K562 (cell line): ENCODE data around the gene DNAH1. TPM values are rescaled to one million over a fixed set of nuclear protein-coding genes. Genes with fewer than 3 reads are reported as not detected.

Experiments
- ATAC-seq: fragments of 200-7000 bp; cut with Tn5 transposase; 3 replicates; pipeline ENCODE4 v1.9.1; 2020; ENCODE audit warnings: moderate library complexity
- BruUV-seq: library from RNA; stranded (reverse); fragments of 400-500 nt; replicated peaks from 2 replicates; lab custom pipeline; 2021; lab: Mats Ljungman, UMichigan
- CTCF ChIA-PET: fragments of 300-600 bp; formaldehyde crosslinking; extraction: SDS; loops from one replicate; lab custom pipeline; 2021; ENCODE audit warnings: low intra/inter-chr PET ratio; lab: Yijun Ruan, JAX
- POLR2A ChIA-PET: fragments of 300-600, 350-650 bp; sonication (Branson Sonifier 250); formaldehyde crosslinking; extraction: SDS; loops from one replicate; lab custom pipeline; 2021; ENCODE audit warnings: antibody characterized with exemption, inconsistent platforms; lab: Yijun Ruan, JAX
- DNase-seq, 4 experiments: peaks; one replicate each; pipeline versions ENCODE4 v3.0.0 to v3.0.0-alpha.2; 2011 to 2018; ENCODE audit warnings: low spot score in 3 of 4, mixed read lengths in 3 of 4; ENCODE audit errors: extremely low read depth in 1 of 4
- FAIRE-seq: peaks from 2 replicates; lab custom pipeline; 2011; peaks lifted over from hg19 to GRCh38; lab: Jason Lieb, UNC
- H2AFZ ChIP-seq: 2 replicates; pipeline ENCODE4 v1.6.0; 2011; ENCODE audit warnings: low read depth, low read length, control low read depth, inconsistent platforms
- H3K27ac ChIP-seq: fragments of 200-600 bp; 3 replicates; pipeline ENCODE4 v1.8.0; 2011; ENCODE audit warnings: low read depth, mild to moderate bottlenecking, control low read depth, inconsistent platforms, low read length, moderate library complexity, mixed read lengths; ENCODE audit errors: extremely low read depth
- H3K27me3 ChIP-seq, 2 experiments: fragments of 300-600 bp in 1 of 2; 2 replicates in 1 of 2; 3 replicates in 1 of 2; pipeline versions ENCODE4 v1.6.0 to v1.8.0; 2011; ENCODE audit warnings: inconsistent platforms in 2 of 2, low read length in 2 of 2, mild to moderate bottlenecking in 1 of 2, mixed read lengths in 1 of 2, moderate library complexity in 1 of 2; ENCODE audit not compliant: control insufficient read depth in 2 of 2, insufficient read depth in 2 of 2
- H3K36me3 ChIP-seq: fragments of 300-600 bp; 3 replicates; pipeline ENCODE4 v1.8.0; 2011; ENCODE audit warnings: mild to moderate bottlenecking, low read length, inconsistent platforms; ENCODE audit not compliant: control insufficient read depth, insufficient read depth
- H3K4me1 ChIP-seq, 2 experiments: fragments of 200-600 bp in 1 of 2; replicated peaks in 1 of 2; 2 replicates in 1 of 2; 3 replicates in 1 of 2; pipeline versions ENCODE4 v1.5.1 to v1.8.0; 2011; ENCODE audit warnings: inconsistent platforms in 2 of 2, low read length in 2 of 2, mild to moderate bottlenecking in 1 of 2, mixed read lengths in 1 of 2, moderate library complexity in 1 of 2; ENCODE audit not compliant: control insufficient read depth in 2 of 2, insufficient read depth in 2 of 2
- H3K4me2 ChIP-seq: 2 replicates; pipeline ENCODE4 v1.6.1; 2011; ENCODE audit warnings: low read length, control low read depth, inconsistent platforms, mixed read lengths; ENCODE audit not compliant: insufficient read depth
- H3K4me3 ChIP-seq: fragments of 200-600 bp; sonication (generic), shearing (Covaris generic); 2 replicates; pipeline ENCODE4 v1.5.1; 2016; ENCODE audit warnings: control low read depth, inconsistent platforms
- H3K79me2 ChIP-seq: fragments of 200-600 bp; 3 replicates; pipeline ENCODE4 v1.8.0; 2011; ENCODE audit warnings: low read length, inconsistent platforms; ENCODE audit not compliant: control insufficient read depth, insufficient read depth
- H3K9ac ChIP-seq, 2 experiments: 2 replicates each; pipeline versions ENCODE4 v1.6.0 to v1.6.1; 2011; ENCODE audit warnings: low read depth in 2 of 2, low read length in 2 of 2, control low read depth in 1 of 2, inconsistent platforms in 1 of 2, mild to moderate bottlenecking in 1 of 2, mixed read lengths in 1 of 2; ENCODE audit not compliant: insufficient read depth in 1 of 2
- H3K9me1 ChIP-seq: one replicate; pipeline ENCODE4 v1.6.0; 2011; ENCODE audit warnings: inconsistent platforms, mild to moderate bottlenecking, low read length, moderate library complexity; ENCODE audit not compliant: control insufficient read depth, insufficient read depth
- H3K9me3 ChIP-seq: replicated peaks from 2 replicates; pipeline ENCODE4 v1.5.1; 2011; ENCODE audit warnings: low read depth, low read length, inconsistent platforms; ENCODE audit not compliant: control insufficient read depth, insufficient read depth
- H4K20me1 ChIP-seq: replicated peaks from 2 replicates; pipeline ENCODE4 v1.6.1; 2011; ENCODE audit warnings: low read length, inconsistent platforms, mixed read lengths; ENCODE audit not compliant: control insufficient read depth, insufficient read depth
- CBX2 ChIP-seq: fragments of 200-600 bp; sonication (generic); IDR thresholded peaks from one replicate; pipeline ENCODE4 v1.6.1; 2012; ENCODE audit warnings: mild to moderate bottlenecking, low read length, inconsistent platforms; ENCODE audit not compliant: insufficient read depth, poor library complexity, severe bottlenecking
- CREB1 ChIP-seq, 2 experiments: sonication (generic) in 1 of 2; formaldehyde crosslinking in 1 of 2; IDR thresholded peaks; 2 replicates each; pipeline versions ENCODE4 v1.6.1 to v1.8.0; 2012 to 2022; ENCODE audit warnings: inconsistent platforms in 1 of 2, mild to moderate bottlenecking in 1 of 2, missing genetic modification reagents in 1 of 2, moderate library complexity in 1 of 2
- EWSR1 ChIP-seq: fragments of 450-650 bp; IDR thresholded peaks from 2 replicates; pipeline ENCODE4 v1.6.1; 2018; ENCODE audit warnings: borderline replicate concordance, mild to moderate bottlenecking, low read depth, moderate library complexity; ENCODE audit not compliant: partially characterized antibody
- HNRNPLL ChIP-seq: fragments of 200-400 bp; formaldehyde crosslinking; IDR thresholded peaks from 2 replicates; pipeline ENCODE4 v1.6.1; 2017; ENCODE audit warnings: low read length, low read depth, mild to moderate bottlenecking; ENCODE audit not compliant: poor library complexity, severe bottlenecking
- MXI1 ChIP-seq: IDR thresholded peaks from 2 replicates; pipeline ENCODE4 v1.6.1; 2011; ENCODE audit warnings: low read depth, mild to moderate bottlenecking, improper control_type of control experiment, low read length
- NBN ChIP-seq: fragments of 450-650 bp; IDR thresholded peaks from 2 replicates; pipeline ENCODE4 v1.6.1; 2016; ENCODE audit warnings: low read depth, mild to moderate bottlenecking
- NFATC3 ChIP-seq: fragments of 450-650 bp; IDR thresholded peaks from 2 replicates; pipeline ENCODE4 v1.6.1; 2017; ENCODE audit warnings: mild to moderate bottlenecking
- ZFP36 ChIP-seq: fragments of 150-350 bp; IDR thresholded peaks from 2 replicates; pipeline ENCODE4 v1.6.1; 2018; ENCODE audit warnings: low read length, low read depth; ENCODE audit not compliant: partially characterized antibody
- ZNF282 ChIP-seq: sonication (generic); formaldehyde crosslinking; IDR thresholded peaks from 2 replicates; pipeline ENCODE4 v1.8.1; 2023; ENCODE audit warnings: missing genetic modification reagents
- ZNF316 ChIP-seq: fragments of 450-650 bp; IDR thresholded peaks from 2 replicates; pipeline ENCODE4 v1.6.1; 2016
- ZNF324 ChIP-seq: fragments of 250-450 bp; sonication (Bioruptor Pico); IDR thresholded peaks from 2 replicates; pipeline ENCODE4 v1.4.0; 2020; ENCODE audit warnings: mild to moderate bottlenecking
- ZNF696 ChIP-seq: fragments of 250-450 bp; sonication (Bioruptor Pico); conservative IDR thresholded peaks from 2 replicates; pipeline ENCODE4 v1.4.0; 2020; ENCODE audit warnings: mild to moderate bottlenecking, moderate library complexity
- WGBS: fragments of 100-300 bp; shearing (Covaris generic); methylation state at CpG from one replicate; pipeline ENCODE4 v1.1.6; 2016; ENCODE audit warnings: low coverage, mixed read lengths; ENCODE audit not compliant: insufficient coverage; ENCODE audit errors: missing lambda C conversion rate; 5-methylcytosine and 5-hydroxymethylcytosine counted together
- in situ Hi-C: fragments of 300-500 bp; cut with MboI; formaldehyde crosslinking; loops from 4 replicates; pipeline ENCODE4 v1.15.0; 2018; ENCODE audit warnings: inconsistent platforms, mixed read lengths
- intact Hi-C: fragments of 100-400 bp; cut with micrococcal nuclease; formaldehyde crosslinking; loops from 2 replicates; pipeline ENCODE4 v1.14.2; 2022
- polyA plus RNA-seq, 8 experiments: library from polyadenylated mRNA; depleted of rRNA in 4 of 8; stranded (reverse) in 5 of 8; unstranded in 3 of 8; fragments of >200 nt; fragmentation: Nextera tagmentation in 2 of 8; fragmentation: Illumina TruSeq in 1 of 8; extraction: Ambion mirVana in 2 of 8; extraction: Trizol in 1 of 8; gene quantifications; 2 replicates each; pipeline versions ENCODE4 v1.2.1 to v1.2.3, GENCODE V29; 2011 to 2014; ENCODE audit warnings: inconsistent platforms in 1 of 8, missing spikeins in 1 of 8
- total RNA-seq, 7 experiments: library from RNA; depleted of rRNA in 6 of 7; stranded (reverse); fragments of >200 nt in 6 of 7; fragmentation: Illumina TruSeq in 2 of 7; extraction: Trizol in 2 of 7; gene quantifications; 2 replicates each; pipeline versions ENCODE4 v1.2.1 to v1.2.3, GENCODE V29; 2011 to 2021; ENCODE audit warnings: low replicate concordance in 1 of 7
- TF ChIP-seq, protein P1 (sequence below): sonication (generic); formaldehyde crosslinking; IDR thresholded peaks from 2 replicates; pipeline ENCODE4 v1.8.0; 2022; ENCODE audit warnings: missing genetic modification reagents, mild to moderate bottlenecking, moderate library complexity, borderline replicate concordance

The DNAH1 gene
- total and polyA plus RNA-seq, 9 of the 15 experiments (the other 6 are each of a cell fraction or from before 2014, with no cell fraction given): 0.04 to 0.84 (median 0.50) TPM

- no peak for TF ChIP-seq EWSR1
Observed at GRCh38 chr3:52318186-52318816, 2.2 kb downstream of the DNAH1 start (continued).

GRCh38 chr3:52319921-52320595 is 3.9 kb downstream of the DNAH1 start:
- Histone ChIP-seq H2AFZ (no peak overlapping the region), H3K4me2 (no peak overlapping the region), H3K36me3 (no peaks in the 10 kb centered on the region), H3K4me3 (no peak overlapping the region), H3K9me1 (no peaks in the 10 kb centered on the region), H4K20me1 (no peaks in the 10 kb centered on the region), H3K9ac (no peak overlapping the region), H3K9me3 (no peaks in the 10 kb centered on the region), H3K4me1 (peaks cover 6 to 29% of the 10 kb centered on the region in 2 experiments), H3K79me2 (no peaks in the 10 kb centered on the region), H3K27ac (no peak overlapping the region), H3K27me3 (no peaks in the 10 kb centered on the region)
- intact Hi-C loops (no loop called here), in situ Hi-C loops (no loop called here)
- FAIRE-seq (no peak), ATAC-seq (no peak), DNase-seq (no peak)
- WGBS: 38% methylated on average over 10 of the region's 10 CpGs
- TF ChIP-seq NBN (no peak), MXI1 (no peak), CREB1 (IDR thresholded peaks at IDR 0.05) (no peak), CREB1 (CRISPR knock-in tag; IDR thresholded peaks at IDR 0.05) (no peak), ZNF316 (no peak), ZFP36 (no peak), ZNF696 (no peak), NFATC3 (no peak), ZNF324 (CRISPR knock-in tag) (no peak), ZNF282 (CRISPR knock-in tag) (no peak), CBX2 (no peak), HNRNPLL (no peak)
- TF ChIP-seq, protein P1, sequence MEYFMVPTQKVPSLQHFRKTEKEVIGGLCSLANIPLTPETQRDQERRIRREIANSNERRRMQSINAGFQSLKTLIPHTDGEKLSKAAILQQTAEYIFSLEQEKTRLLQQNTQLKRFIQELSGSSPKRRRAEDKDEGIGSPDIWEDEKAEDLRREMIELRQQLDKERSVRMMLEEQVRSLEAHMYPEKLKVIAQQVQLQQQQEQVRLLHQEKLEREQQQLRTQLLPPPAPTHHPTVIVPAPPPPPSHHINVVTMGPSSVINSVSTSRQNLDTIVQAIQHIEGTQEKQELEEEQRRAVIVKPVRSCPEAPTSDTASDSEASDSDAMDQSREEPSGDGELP (CRISPR knock-in tag): no peak
- no TSS peak for BruUV-seq
- ChIA-PET CTCF (no interaction called here), POLR2A (interaction anchor here (1.4 kb wide), 1 partner anchor 23 kb away, joined by 4 read pairs; no protein-coding TSS in a partner anchor)
